COLO668 (cell line): ENCODE measurements around the gene HACE1.
"Not testable (repeated sequence)": the region's sequence is repeated elsewhere in the genome, so short reads cannot be mapped to it uniquely, and the experiment has no call there.

Experiments
- DNase-seq: peaks from one replicate; lab custom pipeline; 2025; ENCODE audit not compliant: unreplicated experiment; lab: John Stamatoyannopoulos, UW

Gene HACE1

GRCh38 chr6:104859225-104860146 lies at the start of gene HACE1:
TSS of gene HACE1 (minus strand) at chr6:104859919. CDS start at chr6:104859642, 277 bp downstream.
- DNase-seq = peak; percentile 89

GRCh38 chr6:104908888-104909525 lies 49.3 kb upstream of the HACE1 start:
- no peak for DNase-seq

- no peak for DNase-seq
Measured at GRCh38 chr6:104908031-104908887, 48.5 kb upstream of the HACE1 start.

- DNase-seq = not testable (repeated sequence)
Measured at GRCh38 chr6:104898893-104899292, 39.2 kb upstream of the HACE1 start.

GRCh38 chr6:104896914-104897313 lies 37.2 kb upstream of the HACE1 start:
- no peak for DNase-seq

- no peak for DNase-seq
Measured at GRCh38 chr6:104888066-104888465, 28.3 kb upstream of the HACE1 start.

GRCh38 chr6:104887350-104887749 lies 27.6 kb upstream of the HACE1 start:
- no peak for DNase-seq

- no peak for DNase-seq
Measured at GRCh38 chr6:104885518-104886043, 25.9 kb upstream of the HACE1 start.

GRCh38 chr6:104884867-104885517 lies 25.3 kb upstream of the HACE1 start:
- DNase-seq = no peak

- DNase-seq = no peak
Measured at GRCh38 chr6:104881964-104882668, 22.4 kb upstream of the HACE1 start.

- no peak for DNase-seq
Measured at GRCh38 chr6:104862456-104862855, 2.7 kb upstream of the HACE1 start.

GRCh38 chr6:104860221-104860620 lies 502 bp upstream of the HACE1 start:
- no peak for DNase-seq

- no peak for DNase-seq
Measured at GRCh38 chr6:104858642-104859041, 1.1 kb downstream of the HACE1 start.

GRCh38 chr6:104855507-104855906 lies 4.2 kb downstream of the HACE1 start:
- no peak for DNase-seq

- not testable (repeated sequence) for DNase-seq
Measured at GRCh38 chr6:104847721-104848120, 12.0 kb downstream of the HACE1 start.

- DNase-seq = no peak
Measured at GRCh38 chr6:104843229-104843628, 16.5 kb downstream of the HACE1 start.

GRCh38 chr6:104837158-104837557 lies 22.6 kb downstream of the HACE1 start:
- no peak for DNase-seq

GRCh38 chr6:104836479-104837020 lies 23.2 kb downstream of the HACE1 start:
- DNase-seq = not testable (repeated sequence)

- DNase-seq = no peak
Measured at GRCh38 chr6:104835782-104836181, 23.9 kb downstream of the HACE1 start.
